Measurements from ENCODE around the gene GCKR.
"Not testable (repeated sequence)": the region's sequence is repeated elsewhere in the genome, so short reads cannot be mapped to it uniquely, and the experiment has no call there.

Gene GCKR

DNA sequence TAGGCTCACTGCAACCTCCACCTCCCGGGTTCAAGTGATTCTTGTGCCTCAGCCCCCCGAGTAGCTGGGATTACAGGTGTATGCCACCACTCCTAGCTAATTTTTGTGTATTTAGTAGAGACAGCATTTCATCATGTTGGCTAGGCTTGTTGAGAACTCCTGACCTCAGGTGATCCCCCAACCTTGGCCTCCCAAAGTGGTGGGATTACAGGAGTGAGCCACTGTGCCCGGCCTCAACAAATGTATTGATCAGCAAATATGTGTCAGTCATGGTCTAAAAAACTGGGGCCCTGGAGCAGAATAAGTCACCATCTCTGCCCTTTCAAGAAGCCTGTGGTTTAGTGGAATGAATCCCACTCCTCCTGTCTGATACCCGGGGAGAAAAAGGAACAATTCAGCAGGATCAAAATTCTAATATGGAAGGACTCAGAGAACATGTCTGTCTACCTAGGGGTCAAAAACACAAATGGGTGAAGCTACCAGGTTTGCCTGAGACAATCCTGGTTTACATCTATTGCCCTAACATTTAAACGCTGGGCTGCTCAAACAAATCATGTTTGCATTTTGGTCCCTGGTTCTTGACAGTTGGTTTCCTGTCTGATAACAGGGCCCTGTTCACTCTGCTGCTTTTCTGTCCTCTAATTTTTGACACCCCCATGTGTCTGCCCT is 21.6 kb downstream of the GCKR start:
- DNase-seq (ENCODE audit: low read depth in 2 of 2) = no peak

DNA sequence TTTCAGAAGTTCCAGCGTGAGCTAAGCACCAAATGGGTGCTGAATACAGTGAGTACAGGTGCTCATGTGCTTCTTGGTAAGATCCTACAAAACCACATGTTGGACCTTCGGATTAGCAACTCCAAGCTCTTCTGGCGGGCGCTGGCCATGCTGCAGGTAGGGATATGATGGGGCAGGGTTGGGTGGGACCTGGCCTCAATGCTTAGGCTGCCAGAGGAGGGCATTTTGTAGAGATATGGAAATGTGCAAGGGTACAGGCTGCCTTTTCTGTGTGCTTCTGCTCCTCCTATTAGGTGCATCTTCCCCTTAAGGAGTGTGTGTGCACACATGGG is 22.1 kb downstream of the GCKR start:
- DNase-seq (ENCODE audit: low read depth in 2 of 2) = no peak

DNA sequence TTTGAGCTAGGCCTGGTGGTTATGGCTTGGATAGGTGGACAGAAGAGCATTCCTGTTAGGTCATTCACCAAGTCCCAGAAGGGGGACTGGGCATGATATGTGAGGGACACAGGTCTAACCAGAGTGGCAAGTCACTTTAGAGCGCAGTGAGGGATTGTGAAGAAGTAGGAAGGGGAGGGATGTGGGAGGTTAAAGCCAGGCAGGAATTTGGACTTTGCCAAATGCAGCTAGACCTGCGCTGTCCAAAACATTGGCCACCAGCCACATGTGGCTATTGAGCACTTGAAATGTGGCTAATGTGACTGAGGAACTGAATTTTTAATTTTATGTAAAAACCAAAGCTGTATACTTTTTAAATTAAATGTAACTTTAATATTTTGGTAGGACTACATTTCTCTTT is 23.7 kb downstream of the GCKR start:
- DNase-seq (ENCODE audit: low read depth in 2 of 2) = no peak

DNA sequence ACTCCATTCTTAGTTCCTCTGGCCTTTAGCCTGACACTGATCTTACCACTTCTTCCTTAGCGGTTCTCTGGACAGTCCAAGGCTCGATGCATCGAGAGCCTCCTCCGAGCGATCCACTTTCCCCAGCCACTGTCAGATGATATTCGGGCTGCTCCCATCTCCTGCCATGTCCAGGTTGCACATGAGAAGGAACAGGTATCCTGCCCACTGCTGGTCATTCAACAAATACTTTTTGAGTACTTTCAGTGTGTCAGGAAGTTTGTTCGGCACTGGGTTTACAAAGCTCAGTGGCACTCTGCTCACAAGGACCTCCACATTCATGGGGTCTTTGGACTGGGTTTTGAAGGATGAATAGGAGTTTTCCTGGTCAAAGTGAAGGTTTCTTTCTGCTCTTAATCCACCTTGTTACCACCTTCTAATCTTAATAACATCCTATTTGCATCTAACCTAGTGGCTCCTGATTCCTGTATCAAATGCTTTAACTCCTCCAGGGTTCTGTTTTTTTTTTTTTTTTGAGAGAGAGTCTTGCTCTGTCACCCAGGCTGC is 25.8 kb downstream of the GCKR start:
- DNase-seq (ENCODE audit: low read depth in 2 of 2) = no peak

DNA sequence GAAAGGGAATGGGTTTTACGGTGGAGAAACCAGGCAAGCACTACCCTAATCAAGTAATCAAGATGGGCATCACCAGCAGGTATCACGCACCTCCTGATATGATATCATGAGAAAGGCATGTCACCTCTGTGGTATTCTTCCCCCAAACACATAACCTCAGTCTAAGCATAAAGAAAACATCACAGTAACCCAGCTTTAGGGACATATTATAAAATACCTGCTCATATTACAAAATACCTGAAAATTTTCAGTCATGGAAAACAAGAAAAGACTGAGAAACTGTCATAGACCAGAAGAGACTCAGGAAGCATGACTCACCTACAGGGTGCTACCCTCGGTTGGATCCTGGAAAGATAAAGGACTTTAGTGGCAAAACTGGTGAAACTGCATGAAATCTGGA is 30.5 kb downstream of the GCKR start:
- no peak for DNase-seq (ENCODE audit: low read depth in 2 of 2)

DNA sequence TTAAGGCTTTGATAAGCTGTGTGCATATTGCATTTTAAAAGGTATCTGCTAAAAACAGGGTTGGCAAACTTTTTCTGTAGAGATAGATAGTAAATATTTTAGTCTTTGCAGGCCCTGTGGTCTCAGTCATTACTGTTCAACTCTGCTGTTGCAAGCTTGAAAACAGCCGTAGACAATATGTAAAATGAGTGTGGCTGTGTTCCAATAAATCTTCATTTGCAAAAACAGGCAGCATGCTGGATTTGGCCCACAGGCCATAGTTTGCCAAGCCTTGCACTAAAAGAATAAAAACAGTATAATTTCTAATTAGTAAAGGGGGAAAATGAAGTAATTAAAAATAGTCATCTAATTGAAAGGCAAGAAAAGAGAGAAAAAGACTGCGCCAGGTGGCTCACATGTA is 35.3 kb downstream of the GCKR start:
- DNase-seq (ENCODE audit: low read depth in 2 of 2) = no peak

DNA sequence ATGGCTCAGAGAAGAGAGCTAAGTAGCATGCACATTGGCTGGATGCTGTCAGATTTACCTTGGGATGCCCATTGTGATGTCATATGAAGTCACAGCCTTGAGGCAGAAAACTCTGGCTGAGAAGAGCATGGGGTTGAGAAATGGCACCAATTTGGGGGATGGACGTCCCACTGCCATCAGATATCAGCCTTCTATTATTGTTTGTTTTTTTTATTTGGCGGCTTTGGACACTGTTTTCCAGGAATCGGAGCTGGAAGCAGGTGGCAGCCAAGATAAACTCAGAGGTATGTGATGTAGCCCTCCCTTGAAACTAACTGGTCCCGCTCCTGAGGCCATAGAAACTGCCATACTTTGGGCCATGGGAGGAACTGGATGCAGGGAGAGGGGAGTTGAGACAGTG is 40.6 kb downstream of the GCKR start:
- DNase-seq (ENCODE audit: low read depth in 2 of 2) = no peak

DNA sequence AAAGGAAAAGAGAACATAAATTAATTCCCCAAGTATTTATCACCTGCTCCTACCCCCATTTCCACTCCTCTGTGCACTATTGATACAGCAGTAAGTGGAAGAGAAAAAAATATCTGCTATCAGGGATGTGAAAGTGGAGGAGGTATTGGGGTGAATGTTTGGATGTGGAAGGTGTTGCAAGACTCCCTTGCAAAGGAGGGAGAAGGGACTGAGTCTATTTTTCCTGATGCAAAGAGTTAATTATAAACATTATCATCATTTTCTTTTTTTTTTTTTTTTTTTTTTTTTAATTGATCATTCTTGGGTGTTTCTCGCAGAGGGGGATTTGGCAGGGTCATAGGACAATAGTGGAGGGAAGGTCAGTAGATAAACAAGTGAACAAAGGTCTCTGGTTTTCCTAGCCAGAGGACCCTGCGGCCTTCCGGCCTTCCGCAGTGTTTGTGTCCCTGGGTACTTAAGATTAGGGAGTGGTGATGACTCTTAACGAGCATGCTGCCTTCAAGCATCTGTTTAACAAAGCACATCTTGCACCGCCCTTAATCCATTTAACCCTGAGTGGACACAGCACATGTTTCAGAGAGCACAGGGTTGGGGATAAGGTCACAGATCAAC is 42.3 kb downstream of the GCKR start:
- DNase-seq (ENCODE audit: low read depth in 2 of 2) = not testable (repeated sequence)

DNA sequence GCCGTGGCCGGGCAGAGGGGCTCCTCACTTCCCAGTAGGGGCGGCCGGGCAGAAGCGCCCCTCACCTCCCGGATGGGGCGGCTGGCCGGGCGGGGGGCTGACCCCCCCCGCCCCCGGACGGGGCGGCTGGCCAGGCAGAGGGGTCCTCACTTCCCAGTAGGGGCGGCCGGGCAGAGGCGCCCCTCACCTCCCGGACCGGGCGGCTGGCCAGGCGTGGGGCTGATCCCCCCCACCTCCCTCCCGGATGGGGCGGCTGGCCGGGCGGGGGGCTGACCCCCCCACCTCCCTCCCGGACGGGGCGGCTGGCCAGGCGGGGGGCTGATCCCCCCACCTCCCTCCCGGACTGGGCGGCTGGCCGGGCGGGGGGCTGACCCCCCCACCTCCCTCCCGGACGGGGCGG is 43.0 kb downstream of the GCKR start:
- DNase-seq (ENCODE audit: low read depth in 2 of 2) = not testable (repeated sequence)

DNA sequence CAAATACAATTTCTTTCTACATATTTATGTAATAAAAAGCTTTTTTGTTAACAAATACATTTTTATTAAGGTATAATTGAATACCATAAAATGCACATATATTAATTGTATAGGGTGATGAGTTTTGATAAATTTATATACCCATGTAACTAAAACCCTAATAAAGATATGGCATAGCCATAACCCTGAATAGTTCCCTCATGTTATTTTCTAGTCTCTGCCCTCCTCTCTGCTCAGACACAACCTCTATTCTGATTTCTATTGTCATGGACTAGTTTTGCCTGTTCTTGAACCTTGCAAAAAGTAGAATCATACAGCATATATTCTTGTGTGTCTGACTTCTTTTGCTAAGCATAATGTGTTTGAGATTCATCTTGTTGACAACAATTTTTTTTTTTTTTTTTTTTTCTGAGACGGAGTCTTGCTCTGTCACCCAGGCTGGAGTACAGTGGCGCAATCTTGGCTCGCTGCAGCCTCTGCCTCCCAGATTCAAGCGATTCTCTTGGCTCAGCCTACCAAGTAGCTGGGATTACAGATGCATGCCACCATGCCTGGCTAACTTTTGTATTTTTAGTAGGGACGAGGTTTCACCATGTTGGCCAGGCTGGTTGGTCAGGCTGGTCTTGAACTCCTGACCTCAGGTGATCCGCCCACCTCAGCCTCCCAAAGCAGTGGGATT is 47.6 kb downstream of the GCKR start:
- DNase-seq (ENCODE audit: low read depth in 2 of 2) = no peak

DNA sequence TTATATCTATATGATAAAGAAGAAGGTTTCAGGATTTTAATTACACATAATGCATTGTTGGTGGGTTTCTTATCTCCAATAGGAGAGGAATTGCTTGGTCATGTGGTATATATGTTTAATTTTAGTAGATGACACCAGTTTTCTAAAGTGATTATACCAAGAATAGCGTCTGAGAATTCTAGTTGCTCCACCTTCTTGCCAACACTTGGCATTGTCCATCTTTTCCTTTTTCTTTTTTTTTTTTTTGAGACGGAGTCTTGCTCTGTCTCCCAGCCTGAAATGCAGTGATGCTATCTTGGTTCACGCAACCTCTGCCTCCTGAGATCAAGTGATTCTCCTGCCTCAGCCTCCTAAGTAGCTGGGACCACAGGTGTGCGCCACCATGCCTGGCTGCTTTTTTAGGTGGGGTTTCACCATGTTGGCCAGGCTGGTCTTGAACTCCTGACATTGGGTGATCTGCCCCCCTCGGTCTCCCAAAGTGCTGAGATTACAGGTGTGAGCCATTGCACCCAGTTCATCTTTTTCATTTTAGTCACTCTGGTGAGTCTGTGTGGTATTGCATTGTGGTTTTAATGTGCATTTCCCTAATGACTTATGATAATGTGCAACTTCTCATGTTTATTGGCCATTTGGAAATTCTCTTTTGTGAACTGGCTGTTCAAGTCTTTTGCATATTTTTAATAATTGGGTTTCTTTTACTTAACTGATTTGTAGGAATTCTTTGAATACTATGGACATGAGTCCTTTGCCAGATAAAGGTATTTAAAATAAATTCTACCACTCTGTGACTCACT is 48.9 kb downstream of the GCKR start:
- no peak for DNase-seq (ENCODE audit: low read depth in 2 of 2)

DNA sequence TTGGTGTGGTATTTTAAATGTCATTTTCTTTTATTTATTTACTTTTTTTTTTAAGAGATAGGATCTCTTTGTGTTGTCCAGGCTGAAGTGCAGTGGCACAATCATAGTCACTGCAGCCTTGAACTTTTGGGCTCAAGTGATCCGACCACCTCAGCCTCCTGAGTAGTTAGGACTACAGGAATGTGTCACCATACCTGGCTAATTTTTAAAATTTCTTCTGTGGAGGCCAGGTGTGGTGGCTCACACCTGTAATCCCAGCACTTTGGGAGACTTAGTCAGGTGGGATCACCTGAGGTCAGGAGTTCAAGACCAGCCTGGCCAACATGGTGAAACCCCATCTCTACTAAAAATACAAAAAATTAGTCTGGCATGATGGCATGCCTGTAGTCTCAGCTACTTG is 52.7 kb downstream of the GCKR start:
- DNase-seq (ENCODE audit: low read depth in 2 of 2) = no peak

DNA sequence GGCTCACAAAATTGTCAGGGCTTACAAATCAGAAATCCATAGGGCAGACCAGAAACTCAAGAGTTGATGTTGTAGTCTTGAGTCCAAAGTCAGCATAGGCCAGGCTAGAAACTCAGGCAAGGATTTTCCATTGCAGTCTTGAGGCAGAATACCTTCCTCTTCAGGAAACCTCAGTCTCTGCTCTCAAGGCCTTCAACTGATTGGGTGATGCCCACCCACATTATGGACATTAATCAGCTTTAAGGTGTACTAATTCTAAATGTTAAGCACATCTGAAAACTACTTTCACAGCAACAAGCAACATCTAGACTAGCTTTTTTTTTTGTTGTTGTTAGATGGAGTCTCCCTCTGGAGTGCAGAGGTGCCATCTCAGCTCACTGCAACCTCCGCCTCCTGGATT is 54.9 kb downstream of the GCKR start:
- DNase-seq (ENCODE audit: low read depth in 2 of 2) = no peak

DNA sequence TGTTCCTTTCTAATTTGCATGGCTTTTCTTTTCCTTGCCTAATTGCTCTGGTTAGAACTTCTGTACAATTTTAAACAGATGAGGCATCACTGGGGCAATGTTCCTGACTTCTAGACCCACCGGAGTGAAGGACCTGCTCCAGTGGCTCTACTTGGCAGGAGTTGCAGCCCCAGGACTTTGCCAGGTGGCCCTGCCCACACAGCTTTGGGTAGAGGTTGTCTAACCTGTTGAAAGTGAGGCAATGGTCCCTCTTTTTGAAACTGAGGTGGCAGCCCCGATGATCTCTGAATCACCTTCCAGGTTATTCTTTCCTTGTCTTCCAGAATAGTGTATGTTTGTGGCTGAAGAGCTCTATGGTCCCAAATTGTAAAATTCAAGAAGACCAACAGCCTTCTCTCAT is 56.3 kb downstream of the GCKR start:
- DNase-seq (ENCODE audit: low read depth in 2 of 2) = no peak

DNA sequence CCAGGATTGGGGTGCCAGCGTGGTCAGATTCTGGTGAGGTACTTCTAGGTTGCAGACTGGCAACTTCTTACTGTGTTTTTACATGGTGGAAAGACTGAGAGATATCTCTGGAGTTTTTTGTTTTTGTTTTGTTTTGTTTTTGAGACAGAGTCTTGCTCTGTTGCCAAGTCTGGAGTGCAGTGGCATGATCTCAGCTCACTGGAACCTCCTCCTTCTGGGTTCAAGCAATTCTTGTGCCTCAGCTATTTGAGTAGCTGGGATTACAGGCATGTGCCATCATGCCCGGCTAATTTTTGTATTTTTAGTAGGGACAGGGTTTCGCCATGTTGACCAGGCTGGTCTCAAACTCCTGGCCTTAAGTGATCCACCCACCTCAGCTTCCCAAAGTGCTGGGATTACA is 57.8 kb downstream of the GCKR start:
- DNase-seq (ENCODE audit: low read depth in 2 of 2) = not testable (repeated sequence)

DNA sequence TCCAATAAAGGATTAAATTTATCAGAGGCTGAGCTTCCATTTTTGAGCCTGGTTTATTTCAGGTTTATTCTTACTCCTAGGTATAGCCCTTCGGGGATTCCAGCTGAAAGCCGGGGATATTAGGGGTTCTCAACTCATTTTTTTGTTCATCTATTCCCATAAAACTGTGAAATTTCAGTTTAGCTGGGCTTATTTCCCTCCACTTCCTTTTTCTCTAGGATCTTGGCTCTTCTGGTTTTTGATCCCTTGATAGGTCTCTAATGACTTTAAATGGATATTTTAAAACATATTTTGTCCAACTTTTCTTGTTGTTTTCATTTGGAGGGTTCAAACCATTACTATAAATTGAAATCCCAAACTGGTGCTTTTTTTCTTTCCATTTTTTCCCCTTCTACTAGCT is 62.6 kb downstream of the GCKR start:
- DNase-seq (ENCODE audit: low read depth in 2 of 2) = no peak

DNA sequence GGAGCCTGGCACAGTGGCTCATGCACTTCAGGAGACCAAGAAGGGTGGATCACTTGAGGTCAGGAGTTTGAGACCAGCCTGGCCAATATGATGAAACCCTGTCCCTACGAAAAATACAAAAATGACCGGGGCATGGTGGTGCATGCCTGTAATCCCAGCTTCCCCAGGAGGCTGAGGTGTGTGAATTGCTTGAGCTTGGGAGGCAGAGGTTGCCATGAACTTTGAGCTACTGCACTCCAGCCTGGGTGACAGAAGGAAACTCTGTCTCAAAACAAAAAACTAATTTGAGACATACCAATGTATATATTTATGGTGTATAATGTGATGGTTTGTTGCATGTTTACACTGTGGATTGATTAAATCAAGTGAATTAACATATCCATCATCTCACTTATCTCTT is 64.4 kb downstream of the GCKR start:
- DNase-seq (ENCODE audit: low read depth in 2 of 2) = no peak

DNA sequence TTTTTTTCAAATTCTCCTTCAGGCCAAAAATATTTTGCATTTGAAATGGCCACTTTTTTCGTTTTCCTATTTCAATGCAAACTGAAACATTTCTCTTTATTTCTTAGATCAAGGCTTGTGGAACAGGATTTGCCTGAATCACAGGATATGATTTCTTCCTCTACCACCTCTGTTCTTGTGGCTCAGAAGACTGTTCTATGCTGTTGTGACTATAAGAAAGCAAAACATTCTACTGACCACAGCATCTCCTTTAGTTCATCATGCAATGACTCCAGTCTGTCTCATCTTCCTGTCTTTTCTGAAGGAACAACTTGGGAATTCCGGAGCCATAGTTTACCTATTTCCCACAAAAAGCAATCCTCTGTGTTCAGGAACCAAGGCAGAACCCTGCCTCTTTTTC is 70.0 kb downstream of the GCKR start:
- DNase-seq (ENCODE audit: low read depth in 2 of 2) = no peak

DNA sequence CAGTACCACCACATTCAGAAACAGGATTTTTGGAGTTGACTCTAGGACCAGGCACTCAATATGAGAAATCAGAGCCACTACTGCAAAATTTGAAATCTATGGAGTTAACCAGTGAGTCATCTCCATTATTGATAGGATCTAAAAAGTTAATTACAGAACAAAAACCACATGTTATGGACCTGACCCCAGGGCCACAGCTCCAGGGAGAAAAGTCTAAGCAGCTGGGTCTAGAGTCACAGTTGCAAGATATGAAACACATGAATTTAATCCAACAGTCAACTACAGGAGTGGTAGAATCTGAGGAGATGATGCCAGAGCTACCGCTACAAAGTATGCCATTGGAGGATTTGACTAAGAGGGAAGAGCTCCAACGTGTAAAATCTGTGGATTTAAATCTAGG is 72.8 kb downstream of the GCKR start:
- DNase-seq (ENCODE audit: low read depth in 2 of 2) = no peak

DNA sequence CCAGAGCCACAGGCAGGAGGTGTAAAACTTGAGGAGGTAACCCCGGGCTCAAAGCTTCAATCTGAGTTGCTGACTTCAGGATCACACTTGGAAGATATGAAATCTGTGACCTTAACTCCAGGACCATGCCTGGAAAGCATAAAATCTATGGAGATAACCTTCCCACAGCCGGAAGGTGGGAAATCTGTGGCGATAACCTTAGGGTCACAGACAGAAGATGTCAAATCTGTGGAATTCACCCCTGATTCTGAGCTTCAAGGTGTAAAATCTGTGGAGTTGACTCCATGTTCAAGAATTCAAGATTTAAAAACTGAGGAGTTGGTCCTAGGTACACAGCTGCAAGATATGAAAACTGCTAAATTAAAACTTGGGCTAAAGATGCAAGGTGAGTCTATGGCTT is 74.6 kb downstream of the GCKR start:
- no peak for DNase-seq (ENCODE audit: low read depth in 2 of 2)

DNA sequence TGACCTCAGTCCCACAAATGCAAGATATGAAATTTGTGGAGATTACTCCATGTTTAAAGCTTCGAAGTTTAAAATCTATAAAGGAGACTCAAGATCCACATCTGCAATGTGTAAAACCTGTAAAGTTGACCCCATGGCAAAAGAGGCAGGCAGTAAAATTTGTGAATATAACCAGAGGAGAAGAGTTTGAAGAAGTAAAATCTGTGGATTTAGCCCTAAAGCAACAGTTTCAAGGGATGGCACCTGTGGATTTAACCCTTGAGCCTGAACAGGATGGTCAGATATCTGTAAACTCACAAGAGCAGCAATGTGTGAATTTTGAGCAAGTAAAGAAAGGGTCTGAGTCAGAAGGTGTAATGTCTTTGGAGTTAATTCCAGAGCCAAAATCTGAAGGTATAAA is 75.0 kb downstream of the GCKR start:
- DNase-seq (ENCODE audit: low read depth in 2 of 2) = no peak

DNA sequence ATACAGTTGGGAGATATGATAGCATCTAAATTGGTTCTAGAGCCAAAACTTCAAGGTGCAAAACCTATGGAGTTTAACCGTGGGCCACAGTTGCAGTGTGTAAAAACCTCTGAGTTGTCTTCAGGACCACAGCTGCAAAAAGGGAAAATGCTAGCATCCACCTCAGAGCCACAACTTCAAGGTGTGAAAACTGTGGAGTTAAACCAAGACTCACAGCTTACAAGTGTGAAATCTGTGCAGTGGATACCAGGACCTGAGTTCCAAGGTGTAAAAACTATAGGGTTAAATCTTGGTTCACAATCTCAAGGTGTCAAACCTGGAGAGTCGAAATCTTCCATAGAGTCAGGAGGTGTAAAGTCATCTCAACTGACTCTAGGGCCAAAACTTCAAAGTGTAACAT is 75.8 kb downstream of the GCKR start:
- DNase-seq (ENCODE audit: low read depth in 2 of 2) = no peak

All from stimulated activated CD8-positive, alpha-beta memory T cell treated with anti-CD3 and anti-CD28 coated beads, Interleukin-2, amount 100 ng/mL, for 48 hours (primary cell).